Stomach (tissue), 4 donors: ENCODE results near the gene SDSL.

Experiments
- CTCF ChIP-seq, 7 experiments: fragments of 450-650 bp in 4 of 7; fragments of 200-600 bp in 3 of 7; sonication (generic) in 3 of 7; IDR thresholded peaks; one replicate each; pipeline ENCODE4 v1.5.1; 2016 to 2019; ENCODE audit warnings: antibody characterized with exemption in 7 of 7, control low read depth in 2 of 7, mild to moderate bottlenecking in 1 of 7
- POLR2A ChIP-seq, 4 donors: fragments of 450-650 bp; IDR thresholded peaks; one replicate each; pipeline ENCODE4 v1.6.1; 2016; ENCODE audit warnings: antibody characterized with exemption in 4 of 4, control low read depth in 2 of 4, mild to moderate bottlenecking in 1 of 4, moderate library complexity in 1 of 4
- POLR2AphosphoS5 ChIP-seq, 3 donors: sonication (generic); formaldehyde crosslinking; IDR thresholded peaks; one replicate each; pipeline ENCODE4 v1.6.1; 2016; ENCODE audit warnings: antibody characterized with exemption in 3 of 3

GRCh38 chr12:113456199-113456598 is 34.0 kb downstream of the SDSL start:
- TF ChIP-seq CTCF (IDR thresholded peaks at IDR 0.05) (no peak), POLR2A (IDR thresholded peaks at IDR 0.05) (no peak), POLR2AphosphoS5 (IDR thresholded peaks at IDR 0.05) (no peak)
